HepG2 (cell line): ENCODE measurements around the gene WNT2B. TPM values are rescaled to one million over a fixed set of nuclear protein-coding genes. Genes with fewer than 3 reads are reported as not detected.

Source experiments
- ATAC-seq: fragments of 200-7000 bp; cut with Tn5 transposase; 3 replicates; pipeline ENCODE4 v1.9.1; 2020; ENCODE audit warnings: mild to moderate bottlenecking, moderate library complexity
- BruUV-seq: library from RNA; stranded (reverse); fragments of 400-500 nt; replicated peaks from 2 replicates; lab custom pipeline; 2021; lab: Mats Ljungman, UMichigan
- CTCF ChIA-PET: fragments of 300-600 bp; formaldehyde crosslinking; extraction: SDS; loops from one replicate; lab custom pipeline; 2021; ENCODE audit warnings: low total read pairs, inconsistent platforms, low intra/inter-chr PET ratio; lab: Yijun Ruan, JAX
- POLR2A ChIA-PET: fragments of 350-600 bp; sonication (Branson Sonifier 250); formaldehyde crosslinking; loops from one replicate; lab custom pipeline; 2020; ENCODE audit warnings: antibody characterized with exemption, inconsistent platforms; lab: Yijun Ruan, JAX
- DNase-seq: peaks from one replicate; pipeline ENCODE4 v3.0.0-alpha.2; 2015; ENCODE audit warnings: low spot score
- FAIRE-seq: peaks from 3 replicates; lab custom pipeline; 2011; peaks lifted over from hg19 to GRCh38; lab: Jason Lieb, UNC
- H2AFZ ChIP-seq: one replicate; pipeline ENCODE4 v1.6.1; 2011; ENCODE audit warnings: low read length, inconsistent platforms
- H3K27ac ChIP-seq: fragments of 300-600 bp; 3 replicates; pipeline ENCODE4 v1.8.0; 2011; ENCODE audit warnings: mixed run types, mild to moderate bottlenecking, mixed read lengths, low read length, inconsistent platforms; ENCODE audit not compliant: insufficient read depth; ENCODE audit errors: extremely low read length
- H3K27me3 ChIP-seq, 2 experiments: fragments of 200-600 bp in 1 of 2; 2 replicates in 1 of 2; 3 replicates in 1 of 2; pipeline versions ENCODE4 v1.6.0 to v1.8.0; 2011; ENCODE audit warnings: low read length in 2 of 2, mild to moderate bottlenecking in 2 of 2, moderate library complexity in 2 of 2, inconsistent platforms in 1 of 2; ENCODE audit not compliant: insufficient read depth in 2 of 2, control insufficient read depth in 1 of 2
- H3K36me3 ChIP-seq, 2 experiments: fragments of 200-600 bp in 1 of 2; replicated peaks in 1 of 2; 2 replicates in 1 of 2; 3 replicates in 1 of 2; pipeline versions ENCODE4 v1.5.1 to v1.8.0; 2011; ENCODE audit warnings: low read length in 2 of 2, inconsistent platforms in 1 of 2; ENCODE audit not compliant: insufficient read depth in 2 of 2, control insufficient read depth in 1 of 2
- H3K4me1 ChIP-seq: 2 replicates; pipeline ENCODE4 v1.5.1; 2012; ENCODE audit warnings: low read length, inconsistent platforms; ENCODE audit not compliant: insufficient read depth
- H3K4me2 ChIP-seq: 2 replicates; pipeline ENCODE4 v1.6.0; 2011; ENCODE audit warnings: low read depth, low read length, inconsistent platforms
- H3K4me3 ChIP-seq, 3 experiments: fragments of 200-600 bp in 1 of 3; sonication (generic), shearing (Covaris generic) in 1 of 3; replicated peaks in 1 of 3; 2 replicates each; pipeline ENCODE4 v1.5.1; 2011 to 2016; ENCODE audit warnings: low read length in 3 of 3, inconsistent platforms in 2 of 3, low read depth in 2 of 3, mild to moderate bottlenecking in 2 of 3, control low read depth in 1 of 3, mixed read lengths in 1 of 3; ENCODE audit not compliant: insufficient read depth in 1 of 3
- H3K79me2 ChIP-seq: one replicate; pipeline ENCODE4 v1.6.1; 2011; ENCODE audit warnings: low read length, inconsistent platforms; ENCODE audit not compliant: insufficient read depth
- H3K9ac ChIP-seq: 2 replicates; pipeline ENCODE4 v1.6.0; 2011; ENCODE audit warnings: mild to moderate bottlenecking, low read depth, low read length, inconsistent platforms; ENCODE audit not compliant: insufficient read depth
- H3K9me3 ChIP-seq: 2 replicates; pipeline ENCODE4 v1.5.1; 2012; ENCODE audit warnings: mild to moderate bottlenecking, low read length
- H4K20me1 ChIP-seq: 2 replicates; pipeline ENCODE4 v1.6.0; 2011; ENCODE audit warnings: inconsistent platforms, mild to moderate bottlenecking, low read length, moderate library complexity; ENCODE audit not compliant: insufficient read depth
- GLI4 ChIP-seq: sonication (generic); formaldehyde crosslinking; IDR thresholded peaks from 2 replicates; pipeline ENCODE4 v1.5.1; 2020; ENCODE audit warnings: missing genetic modification reagents, mild to moderate bottlenecking, moderate library complexity, borderline replicate concordance
- HIVEP1 ChIP-seq: sonication (generic); formaldehyde crosslinking; IDR thresholded peaks from 2 replicates; pipeline ENCODE4 v1.4.0; 2020; ENCODE audit warnings: mild to moderate bottlenecking, missing genetic modification reagents
- LCORL ChIP-seq, 2 experiments: fragments of 450-650 bp in 1 of 2; sonication (generic) in 1 of 2; formaldehyde crosslinking in 1 of 2; IDR thresholded peaks; 2 replicates each; pipeline versions ENCODE4 v1.5.0 to v1.6.1; 2017 to 2020; ENCODE audit warnings: antibody characterized with exemption in 1 of 2, missing genetic modification reagents in 1 of 2
- MAFF ChIP-seq: IDR thresholded peaks from 2 replicates; pipeline ENCODE4 v1.6.1; 2011; ENCODE audit warnings: low read depth, low read length, improper control_type of control experiment
- MTF2 ChIP-seq: sonication (generic); formaldehyde crosslinking; IDR thresholded peaks from 2 replicates; pipeline ENCODE4 v1.5.0; 2020; ENCODE audit warnings: missing genetic modification reagents, borderline replicate concordance
- NPAS2 ChIP-seq: sonication (generic); formaldehyde crosslinking; IDR thresholded peaks from 2 replicates; pipeline ENCODE4 v1.8.0; 2022; ENCODE audit warnings: mild to moderate bottlenecking, missing genetic modification reagents, borderline replicate concordance
- PITX1 ChIP-seq: sonication (generic); formaldehyde crosslinking; IDR thresholded peaks from 2 replicates; pipeline ENCODE4 v1.5.1; 2020; ENCODE audit warnings: mild to moderate bottlenecking, missing genetic modification reagents
- PRDM15 ChIP-seq: sonication (generic); formaldehyde crosslinking; IDR thresholded peaks from 2 replicates; pipeline ENCODE4 v1.4.0; 2020; ENCODE audit warnings: missing genetic modification reagents
- SMARCE1 ChIP-seq: fragments of 450-650 bp; IDR thresholded peaks from 2 replicates; pipeline ENCODE4 v1.6.1; 2017; ENCODE audit warnings: borderline replicate concordance
- SOX5 ChIP-seq: IDR thresholded peaks from 2 replicates; pipeline ENCODE4 v1.6.1; 2016; ENCODE audit warnings: borderline replicate concordance
- TEAD3 ChIP-seq: optimal IDR thresholded peaks from 2 replicates; pipeline ENCODE3; 2016; ENCODE audit warnings: borderline replicate concordance
- THYN1 ChIP-seq: sonication (generic); formaldehyde crosslinking; IDR thresholded peaks from 2 replicates; pipeline ENCODE4 v1.8.1; 2023; ENCODE audit warnings: low read depth, mild to moderate bottlenecking, moderate library complexity, missing genetic modification reagents, borderline replicate concordance
- ZMAT3 ChIP-seq: sonication (generic); formaldehyde crosslinking; conservative IDR thresholded peaks from 2 replicates; pipeline ENCODE4 v1.7.0; 2021; ENCODE audit warnings: missing genetic modification reagents
- ZNF264 ChIP-seq: sonication (generic); formaldehyde crosslinking; IDR thresholded peaks from 2 replicates; pipeline ENCODE4 v1.4.0; 2020; ENCODE audit warnings: missing genetic modification reagents
- ZNF776 ChIP-seq: sonication (generic); formaldehyde crosslinking; IDR thresholded peaks from 2 replicates; pipeline ENCODE4 v1.4.0; 2020; ENCODE audit warnings: mild to moderate bottlenecking, missing genetic modification reagents
- WGBS: methylation state at CpG from one replicate; pipeline ENCODE4 v1.1.6; 2017; ENCODE audit warnings: low lambda C conversion rate; 5-methylcytosine and 5-hydroxymethylcytosine counted together
- in situ Hi-C: cut with HindIII; loops from 2 replicates; pipeline ENCODE4 v1.10.0; 2017; ENCODE audit warnings: low pct_unique_long_range_greater_than_20kb; ENCODE audit not compliant: extremely low pct_ligation_motif_present
- intact Hi-C: fragments of 100-400 bp; cut with micrococcal nuclease; formaldehyde crosslinking; loops from one replicate; pipeline ENCODE4 v1.10.0; 2022; ENCODE audit not compliant: unreplicated experiment
- polyA plus RNA-seq, 8 experiments: library from polyadenylated mRNA; depleted of rRNA in 3 of 8; stranded (reverse) in 7 of 8; unstranded in 1 of 8; fragments of >200 nt; fragmentation: Illumina TruSeq in 4 of 8; extraction: Trizol in 4 of 8; gene quantifications; 2 replicates each; pipeline versions ENCODE4 v1.2.1 to v1.2.3, GENCODE V29; 2011 to 2016; ENCODE audit warnings: low read depth in 4 of 8, missing spikeins in 1 of 8, mixed read lengths in 1 of 8; ENCODE audit not compliant: insufficient read depth in 1 of 8
- total RNA-seq, 5 experiments: library from RNA; depleted of rRNA; stranded (reverse); fragments of >200 nt; fragmentation: Illumina TruSeq; extraction: Trizol; gene quantifications; 2 replicates each; pipeline ENCODE4 v1.2.3, GENCODE V29; 2016; ENCODE audit warnings: low read depth in 1 of 5
- TF ChIP-seq, protein P1 (sequence below): sonication (generic); formaldehyde crosslinking; conservative IDR thresholded peaks from 2 replicates; pipeline ENCODE4 v1.8.0; 2022; ENCODE audit warnings: low read depth, missing genetic modification reagents

WNT2B gene
- total and polyA plus RNA-seq, 2 of the 13 experiments (the other 11 are each of a cell fraction or from before 2014, with no cell fraction given): 0.11 to 0.32 TPM

GRCh38 chr1:112504661-112505399 lies 3.9 kb upstream of the WNT2B start (continued):
- TF ChIP-seq ZNF264 (CRISPR knock-in tag) (no peak), TEAD3 (no peak), ZMAT3 (CRISPR knock-in tag) (no peak)

- H3K9ac ChIP-seq: no peak overlapping the region
- DNase-seq (no peak), FAIRE-seq (no peak), ATAC-seq (no peak)
- H2AFZ ChIP-seq: no peak overlapping the region
- intact Hi-C loops (no loop called here), in situ Hi-C loops (loop anchor here (10.0 kb wide), 1 partner anchor 199 kb away; the partner anchor contains the start of gene RHOC)
- no peak overlapping the region for H3K4me3 ChIP-seq
- H3K4me1 ChIP-seq: peaks cover 28% of the 10 kb centered on the region
- peaks cover 2% of the 10 kb centered on the region; the same call in 1 of the 2 replicates for H4K20me1 ChIP-seq
- POLR2A ChIA-PET: no interaction called here
- CTCF ChIA-PET: no interaction called here
- no peaks in the 10 kb centered on the region for H3K9me3 ChIP-seq
- H3K79me2 ChIP-seq: no peaks in the 10 kb centered on the region
- H3K4me2 ChIP-seq: no peak overlapping the region
- peaks cover 18 to 88% of the 10 kb centered on the region in 2 experiments; a peak in 4 of 5 replicates for H3K27me3 ChIP-seq
- BruUV-seq: no TSS peak
- H3K27ac ChIP-seq: no peak overlapping the region
- H3K36me3 ChIP-seq: no peaks in the 10 kb centered on the region
- whole genome bisulfite sequencing: 0% methylated on average over 1 of the region's 1 CpG
- TF ChIP-seq MAFF (no peak), PITX1 (no peak), HIVEP1 (CRISPR knock-in tag) (no peak), SMARCE1 (no peak), LCORL (IDR thresholded peaks at IDR 0.05) (no peak), LCORL (CRISPR knock-in tag; IDR thresholded peaks at IDR 0.05) (no peak), THYN1 (CRISPR knock-in tag) (no peak), MTF2 (no peak), NPAS2 (CRISPR knock-in tag) (no peak), GLI4 (no peak), ZNF776 (CRISPR knock-in tag) (no peak), SOX5 (no peak), PRDM15 (CRISPR knock-in tag) (no peak)
- TF ChIP-seq, protein P1, sequence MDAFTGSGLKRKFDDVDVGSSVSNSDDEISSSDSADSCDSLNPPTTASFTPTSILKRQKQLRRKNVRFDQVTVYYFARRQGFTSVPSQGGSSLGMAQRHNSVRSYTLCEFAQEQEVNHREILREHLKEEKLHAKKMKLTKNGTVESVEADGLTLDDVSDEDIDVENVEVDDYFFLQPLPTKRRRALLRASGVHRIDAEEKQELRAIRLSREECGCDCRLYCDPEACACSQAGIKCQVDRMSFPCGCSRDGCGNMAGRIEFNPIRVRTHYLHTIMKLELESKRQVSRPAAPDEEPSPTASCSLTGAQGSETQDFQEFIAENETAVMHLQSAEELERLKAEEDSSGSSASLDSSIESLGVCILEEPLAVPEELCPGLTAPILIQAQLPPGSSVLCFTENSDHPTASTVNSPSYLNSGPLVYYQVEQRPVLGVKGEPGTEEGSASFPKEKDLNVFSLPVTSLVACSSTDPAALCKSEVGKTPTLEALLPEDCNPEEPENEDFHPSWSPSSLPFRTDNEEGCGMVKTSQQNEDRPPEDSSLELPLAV (CRISPR knock-in tag): no peak
Measured at GRCh38 chr1:112505400-112505785, 3.4 kb upstream of the WNT2B start.
